ENCODE data around the gene ALG11. TPM values are rescaled to one million over a fixed set of nuclear protein-coding genes. Genes with fewer than 3 reads are reported as not detected.

ALG11 gene, protein sequence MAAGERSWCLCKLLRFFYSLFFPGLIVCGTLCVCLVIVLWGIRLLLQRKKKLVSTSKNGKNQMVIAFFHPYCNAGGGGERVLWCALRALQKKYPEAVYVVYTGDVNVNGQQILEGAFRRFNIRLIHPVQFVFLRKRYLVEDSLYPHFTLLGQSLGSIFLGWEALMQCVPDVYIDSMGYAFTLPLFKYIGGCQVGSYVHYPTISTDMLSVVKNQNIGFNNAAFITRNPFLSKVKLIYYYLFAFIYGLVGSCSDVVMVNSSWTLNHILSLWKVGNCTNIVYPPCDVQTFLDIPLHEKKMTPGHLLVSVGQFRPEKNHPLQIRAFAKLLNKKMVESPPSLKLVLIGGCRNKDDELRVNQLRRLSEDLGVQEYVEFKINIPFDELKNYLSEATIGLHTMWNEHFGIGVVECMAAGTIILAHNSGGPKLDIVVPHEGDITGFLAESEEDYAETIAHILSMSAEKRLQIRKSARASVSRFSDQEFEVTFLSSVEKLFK
- 21.4 and 26.6 TPM in 2 replicates for total RNA-seq

DNA sequence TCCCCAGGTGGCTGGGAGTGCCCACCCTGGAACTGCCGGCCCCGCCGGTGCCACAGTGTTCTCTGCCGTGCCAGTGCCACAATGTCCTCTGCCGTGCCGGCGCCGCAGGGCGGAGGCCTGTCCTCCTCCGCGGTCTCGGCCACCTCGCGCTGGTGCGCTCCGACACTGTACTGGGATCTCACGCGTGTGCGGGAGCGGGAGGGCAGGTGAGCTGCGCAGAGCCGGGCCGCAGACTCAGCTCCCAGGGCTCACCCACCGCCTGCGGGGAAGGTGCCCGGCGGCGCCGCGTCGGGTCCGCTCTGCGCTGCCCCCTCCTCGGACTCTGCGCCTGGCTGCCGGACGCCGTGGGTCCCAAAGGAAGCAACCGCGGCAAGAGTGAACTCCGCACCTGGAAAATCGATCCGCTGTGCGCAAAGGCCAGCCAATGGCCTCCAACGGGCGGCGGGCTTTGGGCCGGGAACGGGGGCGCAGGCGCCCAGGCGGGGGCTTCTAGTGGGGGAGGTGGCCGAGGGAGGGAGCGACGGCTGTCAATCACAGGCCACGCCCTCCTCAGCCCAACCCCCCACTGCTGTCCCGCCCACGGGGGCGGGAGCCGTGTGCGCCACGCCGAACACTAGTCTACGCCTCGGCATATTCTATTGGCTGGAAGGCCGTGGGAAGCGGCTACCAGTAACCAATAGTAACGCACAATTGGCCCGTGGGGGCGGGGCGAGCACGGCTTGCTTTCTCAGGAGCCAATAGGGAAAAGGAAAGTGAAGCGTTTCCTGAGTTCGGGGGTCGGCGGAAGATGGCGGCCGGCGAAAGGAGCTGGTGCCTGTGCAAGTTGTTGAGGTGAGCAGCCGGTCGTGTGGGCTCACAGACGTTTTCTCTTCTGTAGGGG is at the start of gene ALG11:
Gene ALG11, plus strand, starts transcription at position 767 of the 880 bp plus-strand sequence. Its CDS starts 21 bp downstream, at position 788.

DNA sequence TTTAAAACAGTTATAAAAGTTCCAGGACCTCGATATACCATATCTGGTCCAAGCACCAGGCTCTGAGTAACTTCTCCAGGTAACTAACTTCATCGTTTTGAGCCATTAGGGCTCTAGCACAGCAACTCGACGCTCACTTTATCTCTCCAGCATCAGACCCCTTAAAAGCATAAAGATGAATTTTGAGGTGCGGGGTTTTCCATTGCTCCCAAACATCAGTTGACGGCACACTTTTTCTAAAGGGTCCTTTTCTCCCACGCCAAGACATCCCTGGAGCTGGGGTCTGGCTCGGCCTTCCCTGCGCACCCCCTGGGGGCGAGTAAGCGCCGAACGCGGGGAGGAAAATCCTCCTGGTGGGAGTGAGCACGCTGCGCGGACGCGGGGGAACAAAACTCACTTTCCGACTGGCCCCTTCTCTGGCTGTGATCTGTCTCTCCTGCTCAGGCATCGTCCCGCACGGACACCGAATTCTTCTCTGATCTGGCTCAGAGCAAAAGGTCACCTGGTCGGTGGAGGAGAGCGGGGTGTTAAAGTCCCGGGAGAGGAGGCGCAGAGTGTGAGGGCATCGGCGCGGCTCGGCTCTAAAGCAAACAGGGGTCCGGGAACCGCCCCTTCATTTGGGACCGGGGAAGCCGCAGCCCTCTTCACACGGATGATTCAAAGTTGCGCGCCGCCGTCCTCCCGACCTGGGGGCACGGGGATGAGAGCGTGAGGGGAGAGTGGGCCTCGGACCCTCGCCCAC is 1.1 kb upstream of the ALG11 start, which contains the start of gene ATP7B:
Gene ATP7B, minus strand, starts transcription at position 561 of the 742 bp plus-strand sequence. Its CDS starts 113 bp downstream, at position 448.

DNA sequence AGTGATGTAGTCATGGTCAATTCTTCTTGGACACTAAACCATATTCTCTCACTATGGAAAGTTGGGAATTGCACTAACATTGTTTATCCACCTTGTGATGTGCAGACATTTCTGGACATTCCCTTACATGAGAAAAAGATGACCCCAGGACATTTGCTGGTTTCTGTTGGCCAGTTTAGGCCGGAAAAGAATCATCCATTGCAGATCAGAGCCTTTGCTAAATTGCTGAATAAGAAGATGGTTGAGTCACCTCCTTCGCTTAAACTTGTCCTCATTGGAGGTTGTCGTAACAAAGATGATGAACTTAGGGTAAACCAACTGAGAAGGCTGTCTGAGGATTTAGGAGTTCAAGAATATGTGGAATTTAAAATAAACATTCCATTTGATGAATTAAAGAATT is 12.3 kb downstream of the ALG11 start, which contains the start of gene UTP14C:
Gene UTP14C, plus strand, starts transcription at position 211 of the 400 bp plus-strand sequence. CDS start 4,114 bp downstream, outside the sequence.

Other genes with a start within 250 kb of the ALG11 start
- 3.5 and 6.1 TPM in 2 replicates for gene DHRS12, start 208.2 kb upstream of the ALG11 start, total RNA-seq
- gene TMEM272, start 167.2 kb upstream of the ALG11 start, total RNA-seq = not detected in 2 replicates
- gene CCDC70, start 150.4 kb upstream of the ALG11 start, total RNA-seq = not detected in 2 replicates
- gene ATP7B, start 948 bp upstream of the ALG11 start, total RNA-seq = 2.7 and 3.5 TPM in 2 replicates
- 18.6 and 23.7 TPM in 2 replicates for gene UTP14C, start 12.3 kb downstream of the ALG11 start, total RNA-seq
- gene NEK5, start 116.7 kb downstream of the ALG11 start, total RNA-seq = 0.26 and 0.79 TPM in 2 replicates
- 4.7 and 5.1 TPM in 2 replicates for gene NEK3, start 147.2 kb downstream of the ALG11 start, total RNA-seq